Sigmoid colon (tissue), 7 donors: ENCODE results near the gene DCTN1. TPM values are rescaled to one million over a fixed set of nuclear protein-coding genes. Genes with fewer than 3 reads are reported as not detected.

Source experiments
- DNase-seq: peaks from one replicate; pipeline ENCODE4 v3.0.0-alpha.2; 2019
- H3K27ac ChIP-seq, 4 donors: fragments of 200-600 bp; sonication (generic); one replicate each; pipeline ENCODE4 v1.5.1; 2016 to 2019; ENCODE audit warnings: mild to moderate bottlenecking in 1 of 4
- H3K27me3 ChIP-seq, 3 donors: fragments of 200-600 bp; sonication (generic); one replicate each; pipeline ENCODE4 v1.5.1; 2019; ENCODE audit warnings: mild to moderate bottlenecking in 1 of 3
- H3K36me3 ChIP-seq, 4 donors: fragments of 200-600 bp; sonication (generic); one replicate each; pipeline ENCODE4 v1.5.1; 2016 to 2019
- H3K4me1 ChIP-seq, 4 donors: fragments of 200-600 bp; sonication (generic); one replicate each; pipeline ENCODE4 v1.5.1; 2017 to 2019
- H3K4me3 ChIP-seq, 4 donors: fragments of 200-600 bp; sonication (generic); one replicate each; pipeline ENCODE4 v1.5.1; 2017 to 2019; ENCODE audit warnings: mild to moderate bottlenecking in 2 of 4, moderate library complexity in 1 of 4
- H3K9me3 ChIP-seq, 4 donors: fragments of 200-600 bp in 3 of 4; sonication (generic) in 3 of 4; one replicate each; pipeline versions ENCODE4 v1.5.1 to v1.6.1; 2013 to 2019
- CTCF ChIP-seq, 4 experiments: fragments of 450-650 bp in 3 of 4; fragments of 200-600 bp in 1 of 4; IDR thresholded peaks; one replicate each; pipeline ENCODE4 v1.5.1; 2016 to 2019; ENCODE audit warnings: antibody characterized with exemption in 4 of 4, mild to moderate bottlenecking in 3 of 4, moderate library complexity in 2 of 4
- EP300 ChIP-seq, 4 donors: sonication (generic); formaldehyde crosslinking; IDR thresholded peaks; one replicate each; pipeline ENCODE4 v1.6.1; 2017; ENCODE audit warnings: antibody characterized with exemption in 4 of 4
- POLR2A ChIP-seq, 2 donors: fragments of 450-650 bp; IDR thresholded peaks; one replicate each; pipeline ENCODE4 v1.6.1; 2016; ENCODE audit warnings: antibody characterized with exemption in 2 of 2, mild to moderate bottlenecking in 2 of 2, moderate library complexity in 2 of 2
- POLR2AphosphoS5 ChIP-seq, 4 donors: sonication (generic); formaldehyde crosslinking; IDR thresholded peaks; one replicate each; pipeline ENCODE4 v1.6.1; 2017; ENCODE audit warnings: antibody characterized with exemption in 4 of 4
- WGBS, 2 donors: extraction: QIAGEN DNeasy Blood & Tissue Kit; methylation state at CpG; one replicate each; pipeline ENCODE4 v1.1.7; 2013; 5-methylcytosine and 5-hydroxymethylcytosine counted together
- intact Hi-C: fragments of 100-400 bp; cut with DNase I; formaldehyde crosslinking; loops from one replicate; pipeline ENCODE4 v1.15.1; 2023
- polyA plus RNA-seq, 3 donors: library from polyadenylated mRNA; stranded (reverse); fragments of 200-250 nt; gene quantifications; one replicate each; pipeline ENCODE4 v1.2.3, GENCODE V29; 2013
- total RNA-seq, 4 donors: library from RNA; depleted of rRNA; stranded (reverse); fragments of >200 nt; gene quantifications; one replicate each; pipeline ENCODE4 v1.1.0, GENCODE V29; 2016
- donor health status: healthy with polysubstance abuse.
- donor health status: Bipolar disorder and iron deficiency.
- donor health status: healthy.

DCTN1 gene
- total and polyA plus RNA-seq, 7 donors, result 67.3 to 137 (median 99.2) TPM

- no peaks in the 10 kb centered on the region for H3K4me1 ChIP-seq
- no peak overlapping the region for H3K27ac ChIP-seq
- no peak for DNase-seq
- 96 to 97% methylated on average over 3 of the region's 3 CpGs for WGBS, 2 donors
- H3K27me3 ChIP-seq, result no peaks in the 10 kb centered on the region
- peaks cover 0 to 51% (median 5%) of the 10 kb centered on the region in 4 donors for H3K36me3 ChIP-seq
- no peaks in the 10 kb centered on the region for H3K9me3 ChIP-seq
- H3K4me3 ChIP-seq, result no peak overlapping the region
- intact Hi-C loops, result loop anchor here (10.0 kb wide), 1 partner anchor 508 kb away; the partner anchor contains the start of gene STAMBP
- no peak for TF ChIP-seq CTCF (IDR thresholded peaks at IDR 0.05)
Observed at GRCh38 chr2:74332550-74333174, 47.4 kb downstream of the DCTN1 start.

- H3K27me3 ChIP-seq, result no peaks in the 10 kb centered on the region
- H3K9me3 ChIP-seq, result no peaks in the 10 kb centered on the region
- intact Hi-C loops, result no loop called here
- 80 to 83% methylated on average over 2 of the region's 2 CpGs for WGBS, 2 donors
- H3K4me3 ChIP-seq, result no peak overlapping the region
- no peak overlapping the region for H3K27ac ChIP-seq
- peaks cover 0 to 51% (median 5%) of the 10 kb centered on the region in 4 donors for H3K36me3 ChIP-seq
- DNase-seq, result no peak
- TF ChIP-seq EP300 (IDR thresholded peaks at IDR 0.05) (no peak), POLR2AphosphoS5 (IDR thresholded peaks at IDR 0.05) (no peak), CTCF (IDR thresholded peaks at IDR 0.05) (no peak)
- no peaks in the 10 kb centered on the region for H3K4me1 ChIP-seq
Observed at GRCh38 chr2:74328573-74328972, 51.5 kb downstream of the DCTN1 start.

GRCh38 chr2:74328074-74328473 lies 52.0 kb downstream of the DCTN1 start:
- Histone ChIP-seq H3K9me3 (no peaks in the 10 kb centered on the region), H3K27me3 (no peaks in the 10 kb centered on the region), H3K36me3 (peaks cover 0 to 51% (median 5%) of the 10 kb centered on the region in 4 donors), H3K4me3 (no peak overlapping the region), H3K4me1 (no peaks in the 10 kb centered on the region), H3K27ac (no peak overlapping the region)
- no peak for TF ChIP-seq EP300 (IDR thresholded peaks at IDR 0.05)
- TF ChIP-seq POLR2A (IDR thresholded peaks at IDR 0.05), result no peak
- TF ChIP-seq CTCF (IDR thresholded peaks at IDR 0.05), result no peak
- TF ChIP-seq POLR2AphosphoS5 (IDR thresholded peaks at IDR 0.05), result no peak
- DNase-seq, result no peak
- WGBS, 2 donors, result 85 to 94% methylated on average over 2 of the region's 2 CpGs
- intact Hi-C loops, result no loop called here

GRCh38 chr2:74327627-74328026 lies 52.5 kb downstream of the DCTN1 start:
- no peaks in the 10 kb centered on the region for H3K27me3 ChIP-seq
- H3K27ac ChIP-seq, result no peak overlapping the region
- DNase-seq, result no peak
- no peaks in the 10 kb centered on the region for H3K9me3 ChIP-seq
- no peaks in the 10 kb centered on the region for H3K4me1 ChIP-seq
- no peak for TF ChIP-seq CTCF (IDR thresholded peaks at IDR 0.05)
- TF ChIP-seq POLR2AphosphoS5 (IDR thresholded peaks at IDR 0.05), result no peak
- no peak for TF ChIP-seq POLR2A (IDR thresholded peaks at IDR 0.05)
- TF ChIP-seq EP300 (IDR thresholded peaks at IDR 0.05), result no peak
- intact Hi-C loops, result no loop called here
- WGBS, 2 donors, result 91 to 97% methylated on average over 1 of the region's 1 CpG
- peaks cover 0 to 47% (median 5%) of the 10 kb centered on the region in 4 donors for H3K36me3 ChIP-seq
- H3K4me3 ChIP-seq, result no peak overlapping the region

- intact Hi-C loops, result no loop called here
- DNase-seq, result no peak
Observed at GRCh38 chr2:74327199-74327598, 52.9 kb downstream of the DCTN1 start.

More at GRCh38 chr2:74327199-74327598, 52.9 kb downstream of the DCTN1 start:
- no peaks in the 10 kb centered on the region for H3K27me3 ChIP-seq
- no peak overlapping the region for H3K27ac ChIP-seq
- 86 to 90% methylated on average over 5 of the region's 5 CpGs for WGBS, 2 donors
- H3K36me3 ChIP-seq, result peaks cover 0 to 43% (median 4%) of the 10 kb centered on the region in 4 donors
- H3K4me1 ChIP-seq, result no peaks in the 10 kb centered on the region
- no peaks in the 10 kb centered on the region for H3K9me3 ChIP-seq
- H3K4me3 ChIP-seq, result no peak overlapping the region
- TF ChIP-seq POLR2A (IDR thresholded peaks at IDR 0.05), result no peak
- no peak for TF ChIP-seq CTCF (IDR thresholded peaks at IDR 0.05)
- no peak for TF ChIP-seq EP300 (IDR thresholded peaks at IDR 0.05)
- no peak for TF ChIP-seq POLR2AphosphoS5 (IDR thresholded peaks at IDR 0.05)
